Measurements from ENCODE around the gene SERPINA5.
"Not testable (repeated sequence)": the region's sequence is repeated elsewhere in the genome, so short reads cannot be mapped to it uniquely, and the experiment has no call there.

SERPINA5 gene

GRCh38 chr14:94605361-94605760 is 24.1 kb downstream of the SERPINA5 start:
- TF ChIP-seq CTCF (IDR thresholded peaks at IDR 0.05; ENCODE audit: insufficient read depth, low read length, missing control alignments): no peak
- no peak overlapping the region for H3K4me3 ChIP-seq (ENCODE audit: low read depth, low read length)
- ChIA-PET CTCF (interaction anchor here (0.8 kb wide), 1 partner anchor 19 kb away, joined by 3 read pairs; no protein-coding TSS in a partner anchor), POLR2A (no interaction called here)
- DNase-seq (ENCODE audit: low read depth, low spot score): no peak

- CTCF ChIA-PET; POLR2A ChIA-PET; H3K4me3 ChIP-seq (ENCODE audit: low read depth, low read length); DNase-seq (ENCODE audit: low read depth, low spot score): not testable (repeated sequence)
These were observed 27.7 kb downstream of the SERPINA5 start for GRCh38 chr14:94608966-94609365.

GRCh38 chr14:94611179-94611578 is 30.0 kb downstream of the SERPINA5 start:
- DNase-seq (ENCODE audit: low read depth, low spot score): no peak
- no peak for TF ChIP-seq CTCF (IDR thresholded peaks at IDR 0.05; ENCODE audit: insufficient read depth, low read length, missing control alignments)
- CTCF ChIA-PET: interaction anchor here (0.8 kb wide), 1 partner anchor 63 kb away, joined by 3 read pairs; no protein-coding TSS in a partner anchor
- POLR2A ChIA-PET: interaction anchor here (0.7 to 1.0 kb wide), 2 partner anchors 10 to 12 kb away, joined by 3 to 9 read pairs; no protein-coding TSS in a partner anchor
- no peak overlapping the region for H3K4me3 ChIP-seq (ENCODE audit: low read depth, low read length)

GRCh38 chr14:94612174-94612573 is 30.9 kb downstream of the SERPINA5 start, which contains the start of gene SERPINA3:
TSS of gene SERPINA3 (plus strand) at chr14:94612391. CDS start at chr14:94614442, 2,051 bp downstream.
- TF ChIP-seq CTCF (IDR thresholded peaks at IDR 0.05; ENCODE audit: insufficient read depth, low read length, missing control alignments): no peak
- no peak for DNase-seq (ENCODE audit: low read depth, low spot score)
- ChIA-PET POLR2A (no interaction called here), CTCF (interaction anchor here (1.1 kb wide), 1 partner anchor 10 kb away, joined by 4 read pairs; no protein-coding TSS in a partner anchor)
- H3K4me3 ChIP-seq (ENCODE audit: low read depth, low read length): no peak within 1 kb of the TSS

- H3K4me3 ChIP-seq (ENCODE audit: low read depth, low read length): no peak overlapping the region
- DNase-seq (ENCODE audit: low read depth, low spot score): no peak
- ChIA-PET CTCF (interaction anchor here (1.1 kb wide), 1 partner anchor 11 kb away, joined by 4 read pairs; no protein-coding TSS in a partner anchor), POLR2A (no interaction called here)
- no peak for TF ChIP-seq CTCF (IDR thresholded peaks at IDR 0.05; ENCODE audit: insufficient read depth, low read length, missing control alignments)
These were observed 31.6 kb downstream of the SERPINA5 start for GRCh38 chr14:94612580-94613554.

GRCh38 chr14:94613720-94614644 is 32.8 kb downstream of the SERPINA5 start:
- H3K4me3 ChIP-seq (ENCODE audit: low read depth, low read length): no peak overlapping the region
- DNase-seq (ENCODE audit: low read depth, low spot score): no peak
- ChIA-PET POLR2A (no interaction called here), CTCF (no interaction called here)
- TF ChIP-seq CTCF (IDR thresholded peaks at IDR 0.05; ENCODE audit: insufficient read depth, low read length, missing control alignments): no peak

All from AG04449 (cell line).